SH-SY5Y (cell line): ENCODE results near the gene SLC25A41.

ENCODE experiments used
- GATA2 ChIP-seq: IDR thresholded peaks from 2 replicates; pipeline ENCODE4 v1.6.1; 2011; ENCODE audit warnings: mild to moderate bottlenecking, low read depth, low read length
- GATA3 ChIP-seq: IDR thresholded peaks from 2 replicates; pipeline ENCODE4 v1.6.1; 2011; ENCODE audit warnings: low read depth, mild to moderate bottlenecking, low read length, moderate library complexity

DNA sequence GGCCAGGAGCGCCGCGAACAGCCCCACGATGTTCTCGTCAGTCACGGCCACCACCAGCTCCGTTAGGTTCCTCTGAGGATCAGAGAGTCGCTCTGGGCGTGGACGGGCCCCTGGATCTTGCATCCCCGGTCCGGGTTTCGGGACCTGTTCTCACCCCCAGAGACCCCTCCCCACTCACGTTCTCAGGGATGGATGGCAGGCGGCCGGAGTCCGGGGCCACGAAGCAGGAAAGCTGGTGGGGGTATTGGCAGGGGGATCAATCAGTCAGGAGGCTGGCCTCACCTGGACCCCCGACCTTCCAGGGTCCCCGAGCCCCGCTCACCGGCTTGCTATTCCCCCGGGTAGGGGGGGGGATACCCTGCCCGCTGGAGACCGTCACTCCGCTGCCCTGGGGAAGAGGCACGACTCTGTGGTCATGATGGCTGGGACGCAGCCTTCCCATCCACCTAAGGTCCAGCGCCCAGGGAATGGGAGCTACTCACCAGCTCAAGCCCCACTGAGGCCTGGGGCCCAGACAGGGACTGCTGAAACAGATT lies 43.4 kb upstream of the SLC25A41 start:
- TF ChIP-seq GATA3 (no peak), GATA2 (no peak)
